ENCODE data around the gene ERICH6.

The ERICH6 gene

DNA sequence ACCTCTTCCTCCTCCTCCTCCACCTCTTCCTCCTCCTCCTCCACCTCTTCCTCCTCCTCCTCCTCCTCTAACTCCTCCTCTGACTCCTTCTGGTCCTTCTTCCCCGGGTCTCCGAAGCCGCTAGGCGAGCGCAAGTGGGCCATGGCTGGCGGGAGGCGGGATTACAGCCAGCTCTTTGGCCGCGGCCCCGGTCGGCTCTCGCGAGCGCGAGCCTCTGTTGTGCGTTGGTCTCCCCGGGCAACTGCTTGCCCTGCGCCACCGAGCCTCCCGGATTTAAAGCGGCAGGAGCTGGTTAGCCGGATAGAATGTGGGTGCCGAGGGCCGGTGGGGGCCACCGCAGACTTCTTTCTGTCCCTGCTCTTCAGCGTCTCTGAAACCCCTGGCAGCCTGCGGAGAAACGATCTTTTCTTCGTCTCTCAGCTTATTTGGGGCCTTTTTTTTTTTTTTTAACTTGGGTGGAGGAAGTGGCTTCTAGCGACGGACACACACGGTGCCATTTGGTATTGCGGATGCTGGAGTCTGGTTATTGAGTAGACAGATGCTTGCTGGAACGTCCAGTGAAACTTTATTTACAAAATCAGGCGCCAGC lies at the start of gene ERICH6:
TSS of gene ERICH6 (minus strand) at position 165 of the 589 bp plus-strand sequence. CDS start at position 143, 22 bp downstream.
- peak; percentile 92 for DNase-seq

DNA sequence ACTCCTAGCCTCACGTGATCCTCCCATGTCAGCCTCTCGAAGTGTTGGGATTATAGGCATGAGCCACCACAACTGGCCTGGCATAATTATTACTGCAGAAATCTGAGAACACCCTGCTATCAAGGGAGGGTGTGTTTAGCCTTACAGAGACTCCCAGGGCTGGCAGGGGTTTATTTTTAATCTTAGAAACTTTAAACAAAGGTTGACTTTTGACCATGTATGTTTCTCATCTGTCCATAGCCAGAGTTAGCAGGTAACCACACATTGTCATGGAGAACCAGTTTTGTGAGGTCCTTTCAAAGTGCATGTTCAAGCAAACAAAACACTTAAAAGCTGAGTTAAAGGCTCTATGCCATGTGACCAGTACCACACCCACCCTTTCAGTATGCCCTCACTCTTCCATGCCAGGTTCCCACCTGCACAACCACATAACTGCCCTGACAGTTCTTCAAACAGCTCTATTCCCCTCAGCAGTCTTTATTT lies 48.1 kb upstream of the ERICH6 start:
- no peak for DNase-seq

DNA sequence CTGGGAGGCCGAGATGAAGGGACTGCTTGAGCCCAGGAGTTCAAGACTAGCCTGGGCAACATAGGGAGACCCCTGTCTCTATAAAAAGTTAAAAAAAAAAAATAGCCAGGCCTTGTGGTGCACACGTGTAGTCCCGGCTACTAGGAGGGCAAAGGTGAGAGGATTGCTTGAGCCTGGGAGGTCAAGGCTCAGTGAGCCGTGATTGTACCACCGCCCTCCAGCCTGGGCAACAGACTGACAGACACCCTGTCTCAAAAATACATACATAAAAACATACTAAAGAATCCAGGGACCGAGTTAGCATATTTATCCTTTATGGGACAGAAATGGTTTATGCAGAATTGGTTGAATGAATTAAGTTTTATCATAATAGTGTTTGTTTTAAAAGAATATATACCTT lies 45.5 kb upstream of the ERICH6 start:
- no peak for DNase-seq

DNA sequence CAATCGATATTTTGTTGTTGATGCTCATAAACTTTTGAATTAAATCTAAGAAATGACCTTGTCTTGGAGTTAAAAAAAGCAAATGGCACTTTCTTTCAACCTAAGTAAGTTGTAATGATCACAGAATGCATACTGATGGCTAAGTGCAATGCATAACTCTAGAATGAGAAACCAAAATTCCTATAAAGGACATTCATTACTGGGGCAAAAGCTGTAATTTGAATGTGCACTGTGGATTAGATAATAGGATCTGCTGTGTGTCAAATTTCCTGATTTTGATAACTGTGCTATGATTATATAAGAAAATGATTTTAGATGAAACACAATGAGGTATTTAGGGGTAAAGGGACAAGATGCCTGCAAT lies 44.9 kb upstream of the ERICH6 start:
- no peak for DNase-seq

DNA sequence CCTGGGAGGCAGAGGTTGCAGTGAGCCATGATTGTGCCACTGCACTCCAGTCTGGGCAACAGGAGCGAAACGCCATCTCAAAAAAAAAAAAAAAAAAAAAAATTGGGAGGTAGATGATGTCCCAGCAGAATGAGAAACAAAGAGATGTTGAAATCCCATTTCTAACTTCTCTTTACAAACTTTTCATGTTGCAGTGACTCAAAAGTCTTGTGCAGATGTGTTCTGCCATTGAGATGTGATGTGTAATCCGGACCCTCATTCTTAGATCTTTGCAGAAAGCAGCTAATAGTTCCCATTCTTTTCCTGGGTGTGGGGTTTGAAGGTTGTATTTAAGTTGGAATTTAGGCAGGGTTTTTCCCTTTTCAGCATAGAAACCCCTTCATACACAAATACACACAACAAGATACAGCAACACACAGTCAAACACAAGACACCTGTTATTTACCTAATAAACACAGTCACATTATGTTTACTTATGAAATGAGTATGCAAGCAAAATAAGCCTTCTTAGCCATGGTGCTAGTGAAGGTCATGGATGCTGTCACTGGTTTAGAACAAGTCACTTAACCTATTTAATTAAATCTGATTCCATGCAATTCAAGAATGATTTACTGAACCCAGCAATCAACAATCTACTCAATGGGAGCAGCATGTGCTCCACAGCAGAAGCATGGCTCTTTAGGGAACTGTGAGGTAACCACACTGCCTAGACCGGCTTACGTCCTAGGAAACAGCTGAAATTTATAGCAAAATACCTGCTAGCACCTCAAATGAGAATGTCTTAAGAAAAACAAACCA lies 44.4 kb upstream of the ERICH6 start:
- peak; percentile 67 for DNase-seq

DNA sequence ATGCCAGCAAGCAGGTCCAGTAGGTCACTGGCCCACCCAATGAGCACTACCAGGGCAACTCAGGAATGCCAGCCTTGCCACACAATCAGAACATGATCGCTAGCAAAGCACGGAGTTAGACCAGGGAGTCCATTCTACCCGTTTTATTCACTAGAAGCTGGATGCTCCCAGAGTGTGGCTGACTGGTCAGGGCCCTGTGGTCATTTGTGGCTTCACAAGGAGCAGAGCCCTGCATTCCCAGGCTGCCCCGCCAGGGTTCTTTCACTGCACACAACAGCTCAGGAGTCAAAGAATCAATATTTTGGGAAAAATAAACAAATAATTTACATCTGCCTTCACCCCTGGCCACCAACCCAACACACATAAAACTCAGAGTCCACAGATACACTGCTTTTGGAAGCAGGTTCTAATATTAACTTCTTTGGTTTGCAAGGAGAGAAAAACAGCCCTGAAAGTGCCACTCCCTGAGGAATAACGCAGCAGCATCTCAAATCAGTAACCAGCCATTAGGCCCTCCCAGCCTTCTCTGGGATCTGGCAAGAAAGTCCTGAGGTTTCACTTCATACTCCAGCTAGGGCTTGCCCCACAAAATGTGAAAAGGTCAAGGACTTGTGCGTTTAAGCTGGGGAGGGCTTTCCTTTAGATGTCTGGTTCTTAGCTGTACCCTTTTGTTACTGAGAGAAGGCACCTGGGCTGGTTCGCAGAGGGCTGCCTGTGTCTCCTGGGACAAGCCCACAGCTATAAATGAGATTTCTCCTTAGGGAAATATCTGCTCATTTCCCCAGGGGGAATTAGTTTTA lies 43.3 kb upstream of the ERICH6 start:
- no peak for DNase-seq

DNA sequence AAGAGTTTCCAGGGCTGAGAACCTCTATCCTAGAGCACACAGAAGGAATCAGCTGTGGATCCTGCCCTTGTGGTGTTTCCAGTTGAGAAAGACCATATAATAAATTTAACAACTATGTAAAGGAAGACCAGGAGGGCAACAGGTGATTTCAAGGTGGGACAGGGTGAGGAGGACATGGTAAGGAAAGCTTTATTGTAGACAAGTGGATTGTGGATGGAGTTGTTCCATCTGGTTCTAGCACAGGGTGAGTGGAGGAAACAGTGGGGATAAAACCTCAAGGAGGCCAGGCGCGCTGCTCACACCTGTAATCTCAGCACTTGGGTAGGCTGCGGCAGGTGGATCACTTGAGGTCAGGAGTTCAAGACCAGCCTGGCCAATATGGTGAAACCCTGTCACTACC lies 42.1 kb upstream of the ERICH6 start:
- DNase-seq: no peak

DNA sequence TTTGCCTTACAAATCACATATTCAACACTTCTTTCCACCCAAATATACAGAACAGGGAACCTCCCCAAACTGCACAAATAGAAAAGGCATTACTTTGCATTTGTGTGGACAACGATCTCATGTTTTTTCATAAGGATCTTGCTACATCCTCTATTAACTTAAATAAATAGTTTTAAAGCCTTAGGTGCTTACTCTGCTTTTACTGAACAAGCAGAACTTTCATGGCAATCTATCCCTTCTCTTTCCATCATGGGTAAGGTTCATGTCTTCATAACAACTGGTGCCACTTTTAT lies 41.1 kb upstream of the ERICH6 start:
- no peak for DNase-seq

DNA sequence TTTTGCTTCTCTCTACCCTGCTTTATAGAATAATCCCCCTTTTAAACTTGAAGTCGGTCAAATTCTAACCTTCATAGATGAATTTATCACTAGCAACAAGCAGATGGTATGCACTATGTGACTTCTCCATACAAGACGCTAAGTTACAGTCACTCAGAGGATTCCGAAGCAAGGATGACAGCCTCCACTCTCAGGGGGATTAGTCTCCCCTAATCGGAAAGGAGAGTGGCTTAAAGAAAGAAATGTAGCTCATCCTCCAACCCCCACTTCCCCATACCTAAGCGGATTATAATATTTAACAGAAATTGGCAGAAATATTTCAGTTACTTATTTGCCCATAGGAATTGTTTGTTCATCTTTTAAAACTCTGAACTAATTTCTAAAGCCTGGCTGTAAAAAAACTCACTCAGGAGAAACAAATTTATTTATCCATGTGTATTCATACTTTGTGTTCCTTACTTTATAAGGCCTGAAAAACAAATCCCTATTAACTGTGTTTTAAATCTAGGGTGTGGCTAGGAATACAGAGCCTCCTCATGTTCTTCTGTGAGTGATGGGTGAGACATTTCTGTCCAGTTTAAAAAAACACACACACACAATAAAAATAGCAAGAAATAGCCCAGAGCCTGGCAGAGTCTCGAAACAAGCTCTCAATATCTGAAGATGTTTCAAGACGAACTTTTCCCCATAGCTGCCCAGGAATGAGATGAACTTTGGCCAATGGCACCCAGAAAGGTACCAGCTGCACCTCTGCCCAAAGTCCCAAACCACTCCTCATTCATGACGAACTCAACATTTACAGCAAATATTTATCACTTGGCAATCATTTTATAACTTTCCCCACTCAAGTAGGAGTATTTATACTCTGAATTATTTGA lies 40.6 kb upstream of the ERICH6 start:
- DNase-seq: no peak

DNA sequence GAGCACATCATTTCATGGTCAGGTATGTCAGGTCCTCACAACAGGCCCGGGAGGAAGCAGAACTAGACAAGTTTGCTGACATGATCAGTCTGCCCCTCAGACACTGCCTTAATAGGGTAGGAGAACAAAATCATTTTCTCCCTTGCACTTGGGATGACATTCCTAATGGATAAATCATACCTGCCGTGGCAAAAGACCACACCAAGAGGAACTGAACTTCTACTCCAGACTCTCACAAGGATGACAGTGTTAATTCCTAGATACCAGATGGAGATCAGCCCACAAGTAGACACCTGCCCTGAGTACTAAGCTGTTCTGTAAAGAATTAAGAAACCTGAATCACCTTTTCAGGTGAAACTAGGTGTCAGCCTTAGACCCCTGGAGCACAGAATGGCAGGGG lies 39.8 kb upstream of the ERICH6 start:
- no peak for DNase-seq

DNA sequence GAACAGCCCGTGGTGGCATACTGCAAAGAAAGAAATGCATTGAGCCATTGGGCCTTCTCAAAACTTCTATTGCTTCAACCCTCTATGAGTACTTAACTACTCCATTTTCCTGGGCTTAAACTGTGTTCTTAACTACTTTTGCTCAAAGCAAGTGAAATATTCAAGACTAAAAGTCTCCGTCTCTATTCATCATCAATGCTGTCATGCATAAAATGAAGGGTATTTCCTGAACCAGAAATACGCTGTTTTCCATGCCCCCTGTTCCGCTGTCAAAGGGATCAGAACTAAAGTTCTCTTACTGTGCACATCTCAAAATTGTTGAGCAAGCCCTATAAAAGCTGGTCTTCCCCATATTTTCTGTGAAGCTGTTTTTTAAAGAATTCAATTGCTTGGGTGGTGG lies 39.0 kb upstream of the ERICH6 start:
- no peak for DNase-seq

DNA sequence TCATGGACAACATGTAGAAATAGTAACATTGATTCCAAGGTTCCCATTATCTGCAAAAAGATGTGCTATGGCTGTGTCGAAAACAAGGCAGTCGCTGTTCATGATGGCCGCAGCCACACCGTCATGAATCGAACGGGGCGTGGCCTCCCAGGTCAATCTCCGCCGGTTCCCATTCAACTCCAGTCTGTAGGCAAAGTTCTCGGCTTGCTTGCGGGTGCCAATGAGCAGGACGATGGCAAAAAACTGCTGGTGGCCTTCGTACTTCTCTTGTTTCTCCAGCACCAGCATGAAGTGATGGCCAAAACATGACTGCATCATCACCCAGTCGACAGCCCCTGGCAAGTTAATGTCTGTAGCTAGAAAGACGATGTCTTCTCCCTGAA lies 38.4 kb upstream of the ERICH6 start:
- no peak for DNase-seq

DNA sequence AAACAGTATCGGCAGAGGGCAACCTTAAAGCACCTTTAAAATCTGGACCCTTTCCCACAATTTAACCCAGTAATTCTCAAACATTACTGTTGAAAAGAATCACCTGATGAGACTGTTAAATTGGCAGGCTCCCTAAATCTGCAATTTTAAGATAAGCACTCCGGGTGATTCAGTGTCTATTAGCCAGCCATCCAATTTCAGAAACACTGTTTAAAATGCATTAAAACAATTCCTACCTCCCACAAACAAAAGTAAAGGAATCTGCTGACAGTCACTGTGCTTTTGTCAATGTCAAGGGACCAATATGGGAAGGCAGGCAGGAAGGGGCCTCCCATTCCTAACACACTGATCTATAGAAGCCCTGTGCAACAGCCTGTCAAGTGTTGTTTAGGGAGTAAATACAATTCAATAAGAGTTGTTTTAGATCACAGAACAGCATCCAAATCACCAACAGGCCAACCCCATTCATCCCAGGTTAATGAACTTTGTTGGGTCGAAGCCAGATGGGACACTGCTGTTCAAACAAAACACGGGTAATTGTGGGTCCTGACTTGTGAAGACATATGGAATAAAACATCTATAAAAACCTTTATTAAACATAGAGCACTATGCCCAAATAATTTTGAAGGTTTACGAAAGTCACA lies 37.9 kb upstream of the ERICH6 start:
- DNase-seq: no peak

DNA sequence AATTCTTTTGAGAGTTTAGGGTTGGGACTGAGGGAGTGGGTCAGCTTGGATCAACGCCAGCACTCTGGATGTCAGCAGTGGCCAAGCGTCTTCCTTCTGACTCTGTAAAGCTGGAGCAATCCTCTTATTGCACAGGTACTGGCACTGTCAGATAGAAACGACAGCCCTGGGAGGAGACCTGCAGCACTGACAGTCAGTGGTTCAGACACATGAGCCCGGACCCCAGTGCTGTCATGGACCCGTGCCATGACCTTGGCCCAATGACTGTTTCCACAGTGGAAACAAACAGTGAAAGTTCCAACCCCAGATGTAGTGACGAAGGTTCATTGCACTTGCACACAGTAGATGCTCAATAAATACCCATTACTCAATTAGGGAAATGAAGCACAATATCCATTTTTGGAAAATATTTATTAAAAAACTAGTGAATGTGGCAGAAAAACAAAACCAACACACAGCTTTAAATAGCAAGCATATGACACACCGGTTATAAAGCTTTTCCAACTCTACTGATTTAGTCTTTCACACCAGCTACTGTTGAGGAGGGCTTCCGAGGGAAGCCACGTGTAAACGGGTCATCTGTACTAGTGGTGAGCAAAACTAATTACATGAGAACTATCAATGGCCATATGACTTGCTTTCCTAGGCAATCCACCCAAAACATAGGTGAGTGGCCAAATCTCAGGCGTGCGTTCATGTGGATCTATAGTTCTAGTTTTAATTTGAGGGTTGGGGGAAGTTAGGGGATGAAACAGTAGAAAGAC lies 37.2 kb upstream of the ERICH6 start:
- DNase-seq: no peak

DNA sequence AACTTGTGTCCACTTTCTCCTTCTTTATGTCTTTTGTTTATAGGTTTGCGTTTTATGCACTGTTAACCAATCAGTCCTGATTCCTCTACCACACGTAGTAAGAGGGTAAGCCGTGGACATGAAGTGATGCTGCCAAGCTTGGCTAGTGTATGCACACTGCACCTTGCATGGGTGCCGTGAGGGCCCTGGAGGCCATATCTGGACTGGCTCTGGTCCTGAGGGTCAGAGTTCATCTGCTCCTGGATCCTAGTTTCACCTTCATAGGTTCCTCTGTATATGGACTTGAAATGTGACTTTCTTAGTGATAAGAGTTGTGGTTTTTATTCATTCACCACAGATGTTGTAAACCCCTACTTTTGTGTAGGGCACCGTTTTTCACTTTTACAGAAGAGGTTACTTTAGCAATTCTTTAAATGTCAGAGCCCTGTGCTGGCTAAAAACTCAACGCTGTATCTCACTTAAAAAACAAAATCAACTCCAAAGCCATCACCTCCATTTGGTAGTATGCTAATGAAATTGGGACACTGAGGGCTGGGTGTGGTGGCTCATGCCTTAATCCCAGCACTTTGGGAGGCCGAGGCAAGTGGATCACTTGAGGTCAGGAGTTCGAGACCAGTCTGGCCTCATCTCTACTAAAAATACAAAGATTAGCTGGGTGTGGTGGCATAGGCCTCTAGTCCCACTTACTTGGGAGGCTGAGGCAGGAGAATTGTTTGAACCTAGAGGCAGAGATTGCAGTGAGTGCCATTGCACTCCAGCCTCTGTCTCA lies 36.3 kb upstream of the ERICH6 start:
- no peak for DNase-seq

DNA sequence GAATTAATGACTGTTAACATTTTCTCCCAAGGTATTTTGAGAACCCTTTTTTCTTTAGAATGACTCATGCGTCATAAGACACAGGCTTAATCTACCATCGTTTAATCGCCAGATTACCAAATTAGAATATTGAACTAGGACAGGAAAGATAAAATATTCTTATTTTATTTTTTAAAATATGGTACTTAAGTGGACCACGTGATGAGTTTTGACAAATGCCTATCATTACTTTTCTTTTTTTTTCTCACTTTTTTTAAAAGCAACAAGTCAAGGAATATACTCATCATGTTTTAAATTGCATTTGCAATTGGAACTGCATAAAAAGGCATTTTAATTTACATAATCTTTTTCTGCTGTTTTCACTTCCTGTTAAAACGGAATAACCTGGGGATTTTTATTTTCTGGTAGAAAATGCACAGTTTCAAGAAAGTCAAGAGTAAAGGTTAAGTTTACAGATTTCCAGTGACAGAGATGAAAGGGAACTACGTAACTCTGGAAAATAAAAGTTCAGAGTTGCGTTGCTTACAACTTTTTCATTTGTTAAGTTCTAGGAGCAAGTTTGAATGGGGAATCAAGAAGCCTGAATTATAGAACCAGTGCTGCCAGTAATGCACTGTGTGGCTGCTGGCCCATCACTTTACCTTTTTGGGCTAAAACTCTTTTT lies 35.6 kb upstream of the ERICH6 start:
- DNase-seq: peak; percentile 62

DNA sequence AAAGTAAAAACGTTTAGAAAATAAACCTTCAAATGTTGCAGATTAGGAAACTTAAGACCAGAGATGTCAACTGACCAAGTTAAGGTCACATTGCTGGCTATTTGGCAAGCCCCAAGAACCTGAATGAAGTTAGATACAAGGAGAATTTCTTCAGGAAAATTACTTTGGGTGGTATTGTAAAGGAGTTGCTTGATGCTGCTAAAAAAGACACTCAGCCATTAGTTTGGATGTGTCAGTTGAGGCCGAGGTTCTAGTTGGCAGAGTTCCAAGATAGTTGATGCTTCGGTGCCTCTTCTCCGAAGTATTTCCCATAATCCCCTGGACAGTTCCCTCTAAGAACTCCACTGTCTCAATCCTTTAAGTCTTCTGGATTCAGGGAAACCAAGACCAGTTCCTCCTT lies 35.0 kb upstream of the ERICH6 start:
- no peak for DNase-seq

DNA sequence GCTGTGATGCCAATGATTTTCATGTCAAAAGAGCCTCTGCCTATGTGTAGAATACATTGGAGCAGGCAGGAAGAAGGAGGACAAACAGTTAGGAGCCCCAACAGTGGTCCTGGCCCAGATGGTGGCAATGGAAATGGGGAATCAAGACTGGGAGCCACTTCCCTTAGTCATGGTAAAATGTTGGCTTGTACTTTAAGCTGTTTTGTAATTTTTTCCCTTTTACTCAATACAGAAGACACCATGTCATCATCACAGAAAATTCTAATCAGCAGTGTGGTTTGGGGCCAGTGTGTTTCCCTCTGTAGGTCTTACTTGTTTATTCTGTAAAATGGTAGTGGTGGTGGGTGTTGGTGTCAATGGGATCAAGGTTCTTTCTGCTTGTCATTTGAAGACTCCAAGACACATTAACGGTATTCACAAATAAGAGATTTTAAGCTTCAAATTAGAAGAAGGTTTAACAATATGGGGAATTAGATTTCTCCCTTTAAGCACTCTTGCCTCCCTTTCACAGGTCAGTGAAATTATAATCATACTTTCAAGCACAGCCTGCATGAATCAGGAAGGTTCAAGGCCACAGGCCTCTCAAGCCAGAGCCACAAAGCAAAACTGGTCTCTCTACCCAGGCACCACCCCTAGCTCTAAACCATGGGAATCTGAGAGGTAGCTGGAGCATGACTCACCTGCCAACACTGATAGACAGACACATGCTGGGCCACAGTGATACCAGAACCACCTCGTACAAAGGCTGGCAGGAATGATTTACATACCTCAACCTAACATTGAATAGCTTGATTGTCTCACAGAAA lies 34.4 kb upstream of the ERICH6 start:
- DNase-seq: peak; percentile 75

All from suppressor macrophage treated with lipopolysaccharide for 4 hours (primary cell).